NCI-H2171 (cell line): ENCODE measurements around the gene IL1A.

ENCODE experiments used
- DNase-seq: peaks from one replicate; lab custom pipeline; 2025; lab: John Stamatoyannopoulos, UW

The IL1A gene

DNA sequence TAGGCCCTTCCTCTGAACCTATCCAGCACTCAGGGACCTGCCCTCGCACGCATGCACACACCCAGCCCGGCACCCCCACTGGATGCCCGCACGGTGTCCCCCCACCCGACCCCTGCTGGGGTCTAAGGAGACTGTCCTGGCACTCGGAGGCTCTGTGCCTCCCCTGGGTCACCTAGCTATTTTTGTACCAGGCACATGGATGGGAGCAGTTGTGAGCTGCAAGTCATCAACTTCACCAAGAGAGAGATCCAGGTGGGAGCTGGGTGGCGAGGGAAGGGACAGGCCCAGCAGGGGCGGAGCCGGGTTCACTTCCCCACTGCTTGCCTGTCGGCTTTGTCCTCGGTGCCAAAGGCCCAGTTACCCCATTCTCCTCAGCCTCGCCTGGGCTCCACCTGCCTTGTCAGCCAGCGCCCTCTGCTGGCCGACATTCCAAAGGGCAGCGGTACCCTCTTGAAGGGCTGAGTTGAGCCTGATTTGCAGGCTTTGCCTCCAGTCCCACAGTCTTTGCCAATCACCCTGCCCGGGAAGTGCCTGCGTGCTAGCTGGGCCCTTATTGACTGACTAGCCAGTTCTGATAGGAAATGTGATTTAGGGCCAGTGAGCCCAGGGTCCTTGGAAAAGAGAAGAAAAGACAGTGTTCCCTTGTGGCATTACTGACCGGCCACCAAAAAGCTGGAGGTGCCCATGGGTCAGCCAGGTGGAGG lies 57.7 kb downstream of the IL1A start:
- DNase-seq = peak; percentile 72

DNA sequence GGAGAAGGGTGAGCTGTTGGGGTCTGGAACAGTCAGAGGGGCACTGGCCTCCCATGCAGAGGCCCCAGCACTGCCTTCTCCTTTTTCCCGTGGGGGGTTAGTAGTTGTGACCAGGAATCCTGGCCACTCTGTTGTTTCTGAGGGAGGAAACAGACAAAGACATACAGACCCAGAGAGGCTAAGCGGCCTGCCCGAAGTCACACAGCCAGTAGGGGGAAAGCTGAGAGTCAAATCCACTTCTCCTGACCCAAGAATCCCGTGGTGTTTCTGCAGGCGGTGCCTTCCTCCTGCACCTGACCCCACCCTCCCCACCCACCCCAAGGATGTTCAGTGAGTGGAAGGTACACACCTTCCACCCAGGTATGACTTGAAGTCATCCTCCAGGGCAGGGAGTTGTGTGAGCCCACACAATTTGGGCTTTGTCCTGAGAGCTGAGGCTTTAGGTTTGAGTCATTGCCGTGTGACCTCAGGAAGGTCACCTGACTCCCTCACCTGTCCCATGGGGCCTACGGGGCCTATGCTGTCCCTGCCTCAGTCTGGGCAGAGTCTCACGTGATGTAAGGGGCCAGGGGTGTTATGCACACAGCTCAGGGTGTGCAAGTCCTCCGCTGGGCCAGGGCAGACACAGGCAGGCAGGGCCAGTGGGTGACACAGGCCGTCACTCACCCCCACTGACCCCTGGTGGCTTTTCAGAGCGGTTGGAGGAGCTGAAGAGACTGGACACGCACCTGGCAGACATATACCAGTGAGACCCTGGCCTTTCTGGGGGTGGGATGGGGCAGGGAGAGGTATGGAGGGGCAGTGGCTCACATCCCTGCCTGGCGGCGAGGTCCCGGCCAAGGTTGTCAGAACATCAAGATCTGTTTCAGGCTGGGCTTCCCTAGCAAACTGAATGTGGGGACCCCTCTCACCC lies 58.5 kb downstream of the IL1A start:
- no peak for DNase-seq

DNA sequence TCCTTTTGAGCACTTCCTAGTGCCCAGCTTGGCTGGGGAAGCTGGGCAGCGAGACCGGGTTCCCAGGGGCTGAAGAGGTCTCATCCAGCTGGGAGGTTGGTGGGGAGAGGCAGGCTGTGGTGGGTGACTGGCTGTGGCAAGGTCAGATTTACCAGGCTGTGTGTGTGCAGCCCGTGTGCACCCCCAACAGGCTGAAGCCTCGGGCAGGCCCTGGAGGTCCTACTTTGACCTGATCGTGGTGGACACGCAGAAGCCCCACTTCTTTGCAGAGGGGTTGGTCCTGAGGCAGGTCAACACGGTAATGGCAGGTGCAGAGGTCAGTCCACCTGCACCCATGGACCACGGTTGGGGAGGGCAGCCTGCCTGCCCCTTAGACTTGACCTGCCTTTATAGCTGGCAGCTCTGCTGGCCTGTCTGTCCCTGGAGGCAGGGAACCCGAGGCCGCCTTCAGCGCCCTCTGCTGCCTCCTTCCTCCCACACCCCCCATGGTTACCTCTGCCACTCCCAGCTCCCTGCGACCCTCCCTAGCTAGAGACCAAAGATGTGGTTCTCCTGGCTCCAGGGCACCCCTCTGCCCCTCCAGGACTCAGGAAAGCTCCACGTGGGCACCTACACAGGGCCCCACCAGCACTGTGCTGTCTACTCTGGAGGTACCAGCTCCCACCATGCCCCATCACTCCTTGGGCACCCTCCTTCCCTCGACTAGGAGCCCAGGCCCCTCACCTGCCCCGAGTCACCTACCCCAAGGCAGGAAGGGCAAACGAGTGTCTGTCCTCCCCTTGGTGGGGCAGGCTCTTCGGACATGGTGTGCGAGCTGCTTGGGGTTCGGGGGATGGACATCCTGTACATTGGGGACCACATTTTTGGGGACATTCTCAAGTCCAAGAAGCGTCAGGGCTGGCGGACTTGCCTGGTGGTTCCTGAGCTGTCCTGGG lies 59.4 kb downstream of the IL1A start:
- DNase-seq = no peak

DNA sequence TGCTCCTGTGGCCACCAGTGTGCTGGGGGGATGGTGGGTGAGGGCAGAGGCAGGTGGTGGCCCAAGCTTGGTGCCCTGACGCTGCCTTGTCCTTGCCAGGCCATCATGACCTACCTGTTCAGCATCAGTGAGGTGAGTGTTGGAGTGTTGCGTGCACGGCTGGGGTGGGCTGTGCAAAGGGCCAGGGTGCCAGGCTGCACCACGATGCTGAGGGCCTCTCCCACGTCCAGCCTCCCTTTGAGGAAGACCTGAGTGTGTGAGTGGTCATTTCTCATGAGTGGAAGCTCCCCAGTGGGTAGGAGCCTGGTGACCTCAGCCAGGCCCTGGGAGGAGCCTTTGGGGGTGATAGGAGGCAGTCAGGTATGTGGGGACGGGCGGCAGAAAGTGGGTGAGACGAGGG lies 60.3 kb downstream of the IL1A start:
- no peak for DNase-seq
